ENCODE results near the gene LFNG. TPM values are rescaled to one million over a fixed set of nuclear protein-coding genes. Genes with fewer than 3 reads are reported as not detected.
"Not testable (repeated sequence)": the region's sequence is repeated elsewhere in the genome, so short reads cannot be mapped to it uniquely, and the experiment has no call there.

Gene LFNG
- total RNA-seq, 8 experiments from 2014 or later = 0.71 to 49.3 (median 6.3) TPM; not detected in 1

GRCh38 chr7:2545746-2546425 is 26.3 kb downstream of the LFNG start:
- H3K4me3 ChIP-seq = no peak overlapping the region
- 60 to 100% (median 97%) methylated on average over 1 to 7 of the region's 20 CpGs; no CpG with 5 or more reads in 5 of the 10 experiments for WGBS, 10 experiments
- in situ Hi-C loops (cut with MboI; ENCODE audit: low pct_unique_long_range_greater_than_20kb in 2 of 9, low sequenced_read_pairs in 9 of 9, unreplicated experiment in 9 of 9) = no loop called here
- H3K4me1 ChIP-seq (replicated peaks in 1 of 2) = no peaks in the 10 kb centered on the region
- no peak for ATAC-seq (replicated peaks in 6 of 8)
- H3K27ac ChIP-seq = no peak overlapping the region

GRCh38 chr7:2546776-2547586 is 27.4 kb downstream of the LFNG start:
- 87 to 100% (median 95%) methylated on average over 2 to 19 of the region's 31 CpGs; no CpG with 5 or more reads in 3 of the 10 experiments for WGBS, 10 experiments
- ATAC-seq (replicated peaks in 6 of 8) = no peak
- Histone ChIP-seq H3K4me3 (no peak overlapping the region), H3K27ac (no peak overlapping the region), H3K4me1 (replicated peaks in 1 of 2) (no peaks in the 10 kb centered on the region)
- in situ Hi-C loops (cut with MboI; ENCODE audit: low pct_unique_long_range_greater_than_20kb in 2 of 9, low sequenced_read_pairs in 9 of 9, unreplicated experiment in 9 of 9) = no loop called here

- WGBS, 10 experiments = 91 to 100% (median 96%) methylated on average over 1 to 8 of the region's 8 CpGs
- in situ Hi-C loops (cut with MboI; ENCODE audit: low pct_unique_long_range_greater_than_20kb in 2 of 9, low sequenced_read_pairs in 9 of 9, unreplicated experiment in 9 of 9) = no loop called here
- no peak overlapping the region for H3K4me3 ChIP-seq
- ATAC-seq (replicated peaks in 6 of 8) = no peak
- peaks cover 7 to 8% of the 10 kb centered on the region in 2 donors for H3K4me1 ChIP-seq (replicated peaks in 1 of 2)
- no peak overlapping the region for H3K27ac ChIP-seq
Observed at GRCh38 chr7:2551418-2551817, 31.8 kb downstream of the LFNG start.

GRCh38 chr7:2553108-2553507 is 33.5 kb downstream of the LFNG start:
- Histone ChIP-seq H3K4me1 (replicated peaks in 1 of 2) (peaks cover 7 to 8% of the 10 kb centered on the region in 2 donors), H3K27ac (no peak overlapping the region), H3K4me3 (no peak overlapping the region)
- ATAC-seq (replicated peaks in 6 of 8) = no peak
- in situ Hi-C loops (cut with MboI; ENCODE audit: low pct_unique_long_range_greater_than_20kb in 2 of 9, low sequenced_read_pairs in 9 of 9, unreplicated experiment in 9 of 9) = no loop called here
- 93 to 100% (median 98%) methylated on average over 3 to 7 of the region's 10 CpGs; no CpG with 5 or more reads in 4 of the 10 experiments for WGBS, 10 experiments

- peaks cover 7 to 8% of the 10 kb centered on the region in 2 donors for H3K4me1 ChIP-seq (replicated peaks in 1 of 2)
- in situ Hi-C loops (cut with MboI; ENCODE audit: low pct_unique_long_range_greater_than_20kb in 2 of 9, low sequenced_read_pairs in 9 of 9, unreplicated experiment in 9 of 9) = no loop called here
- no peak for ATAC-seq (replicated peaks in 6 of 8)
- WGBS, 10 experiments = 40 to 95% (median 80%) methylated on average over 1 to 10 of the region's 16 CpGs; no CpG with 5 or more reads in 1 of the 10 experiments
- peak overlapping the region; percentile 60 to 98 (median 90) for H3K4me3 ChIP-seq
- H3K27ac ChIP-seq = no peak overlapping the region
Observed at GRCh38 chr7:2553831-2554581, 34.4 kb downstream of the LFNG start.

- in situ Hi-C loops (cut with MboI; ENCODE audit: low pct_unique_long_range_greater_than_20kb in 2 of 9, low sequenced_read_pairs in 9 of 9, unreplicated experiment in 9 of 9) = no loop called here
- Histone ChIP-seq H3K4me1 (replicated peaks in 1 of 2) (peaks cover 7 to 8% of the 10 kb centered on the region in 2 donors), H3K27ac (peak overlapping the region in 1 of 2 donors; percentile 100), H3K4me3 (peak overlapping the region; percentile 60 to 98 (median 90))
- WGBS, 10 experiments = 0% methylated on average over 1 of the region's 12 CpGs; no CpG with 5 or more reads in 9 of the 10 experiments
- ATAC-seq (replicated peaks in 6 of 8) = no peak
Observed at GRCh38 chr7:2554661-2555111, 35.1 kb downstream of the LFNG start.

- Histone ChIP-seq H3K4me3 (peak within 1 kb of the TSS; percentile 60 to 98 (median 90)), H3K4me1 (replicated peaks in 1 of 2) (peaks cover 8 to 12% of the 10 kb centered on the region in 2 donors), H3K27ac (peak within 1 kb of the TSS; percentile 99 to 100)
- WGBS, 10 experiments = 0 to 20% (median 0%) methylated on average over 1 to 5 of the region's 79 CpGs; no CpG with 5 or more reads in 7 of the 10 experiments
- in situ Hi-C loops (cut with MboI; ENCODE audit: low pct_unique_long_range_greater_than_20kb in 2 of 9, low sequenced_read_pairs in 9 of 9, unreplicated experiment in 9 of 9) = no loop called here
- peak; percentile 67 to 86 (median 82) for ATAC-seq (replicated peaks in 6 of 8)
Observed at GRCh38 chr7:2555121-2556052, 35.8 kb downstream of the LFNG start, which contains the start of gene BRAT1. TSS of gene BRAT1 (minus strand) at chr7:2555524. CDS start at chr7:2554431, 1,093 bp downstream.

GRCh38 chr7:2558629-2559282 is 39.2 kb downstream of the LFNG start, which contains the start of gene IQCE:
TSS of gene IQCE (plus strand) at chr7:2558979. CDS start at chr7:2559182, 203 bp downstream.
- H3K4me1 ChIP-seq (replicated peaks in 1 of 2) = peaks cover 6 to 12% of the 10 kb centered on the region in 2 donors
- peak within 1 kb of the TSS; percentile 59 to 96 (median 81) for H3K4me3 ChIP-seq
- H3K27ac ChIP-seq = peak within 1 kb of the TSS; percentile 7 to 80
- in situ Hi-C loops (cut with MboI; ENCODE audit: low pct_unique_long_range_greater_than_20kb in 2 of 9, low sequenced_read_pairs in 9 of 9, unreplicated experiment in 9 of 9) = no loop called here
- peak; percentile 33 to 73 (median 66) for ATAC-seq (replicated peaks in 6 of 8)
- WGBS, 10 experiments = 0 to 48% (median 0%) methylated on average over 1 to 9 of the region's 66 CpGs; no CpG with 5 or more reads in 4 of the 10 experiments

- Histone ChIP-seq H3K4me1 (replicated peaks in 1 of 2) (peaks cover 0 to 8% of the 10 kb centered on the region in 2 donors), H3K4me3 (peak overlapping the region; percentile 59 to 96 (median 81)), H3K27ac (peak overlapping the region; percentile 7 to 80)
- in situ Hi-C loops (cut with MboI; ENCODE audit: low pct_unique_long_range_greater_than_20kb in 2 of 9, low sequenced_read_pairs in 9 of 9, unreplicated experiment in 9 of 9) = no loop called here
- WGBS, 10 experiments = 0 to 60% (median 30%) methylated on average over 1 to 15 of the region's 53 CpGs; no CpG with 5 or more reads in 6 of the 10 experiments
- peak; percentile 4 to 23 (median 12) for ATAC-seq (replicated peaks in 6 of 8)
Observed at GRCh38 chr7:2559283-2559950, 39.8 kb downstream of the LFNG start.

- H3K4me1 ChIP-seq (replicated peaks in 1 of 2) = peaks cover 11 to 23% of the 10 kb centered on the region in 2 donors
- H3K4me3 ChIP-seq; H3K27ac ChIP-seq; ATAC-seq (replicated peaks in 6 of 8); in situ Hi-C loops (cut with MboI; ENCODE audit: low pct_unique_long_range_greater_than_20kb in 2 of 9, low sequenced_read_pairs in 9 of 9, unreplicated experiment in 9 of 9): not testable (repeated sequence)
- 90 to 100% (median 100%) methylated on average over 1 to 2 of the region's 3 CpGs; no CpG with 5 or more reads in 6 of the 10 experiments for WGBS, 10 experiments
Observed at GRCh38 chr7:2563955-2564354, 44.4 kb downstream of the LFNG start.

Data from motor neuron (in vitro differentiated cells).